Fibroblast of the aortic adventitia (primary cell): ENCODE results near the gene TIMM23. TPM values are rescaled to one million over a fixed set of nuclear protein-coding genes. Genes with fewer than 3 reads are reported as not detected.
A peak's percentile ranks its signal among the peaks of the same experiment; 100 is the strongest.

ENCODE experiments used
- DNase-seq: peaks from one replicate; pipeline ENCODE4 v3.0.0-alpha.2; 2010; ENCODE audit warnings: low read depth
- H3K4me3 ChIP-seq: 2 replicates; pipeline ENCODE4 v1.5.1; 2011; ENCODE audit warnings: low read depth, mild to moderate bottlenecking, control low read depth, low read length, moderate library complexity
- total RNA-seq: library from RNA; depleted of rRNA; stranded (reverse); fragments of >200 nt; gene quantifications from 2 replicates; pipeline ENCODE4 v1.2.3, GENCODE V29; 2012; ENCODE audit warnings: low replicate concordance
- TF ChIP-seq, protein P1 (sequence below): IDR thresholded peaks from 2 replicates; pipeline ENCODE4 v1.5.1; 2011; ENCODE audit warnings: mild to moderate bottlenecking, low read length, control low read depth, inconsistent platforms; ENCODE audit not compliant: insufficient read depth

TIMM23 gene
- total RNA-seq, 1 donor, result 77.6 TPM

- TF ChIP-seq, protein P1, sequence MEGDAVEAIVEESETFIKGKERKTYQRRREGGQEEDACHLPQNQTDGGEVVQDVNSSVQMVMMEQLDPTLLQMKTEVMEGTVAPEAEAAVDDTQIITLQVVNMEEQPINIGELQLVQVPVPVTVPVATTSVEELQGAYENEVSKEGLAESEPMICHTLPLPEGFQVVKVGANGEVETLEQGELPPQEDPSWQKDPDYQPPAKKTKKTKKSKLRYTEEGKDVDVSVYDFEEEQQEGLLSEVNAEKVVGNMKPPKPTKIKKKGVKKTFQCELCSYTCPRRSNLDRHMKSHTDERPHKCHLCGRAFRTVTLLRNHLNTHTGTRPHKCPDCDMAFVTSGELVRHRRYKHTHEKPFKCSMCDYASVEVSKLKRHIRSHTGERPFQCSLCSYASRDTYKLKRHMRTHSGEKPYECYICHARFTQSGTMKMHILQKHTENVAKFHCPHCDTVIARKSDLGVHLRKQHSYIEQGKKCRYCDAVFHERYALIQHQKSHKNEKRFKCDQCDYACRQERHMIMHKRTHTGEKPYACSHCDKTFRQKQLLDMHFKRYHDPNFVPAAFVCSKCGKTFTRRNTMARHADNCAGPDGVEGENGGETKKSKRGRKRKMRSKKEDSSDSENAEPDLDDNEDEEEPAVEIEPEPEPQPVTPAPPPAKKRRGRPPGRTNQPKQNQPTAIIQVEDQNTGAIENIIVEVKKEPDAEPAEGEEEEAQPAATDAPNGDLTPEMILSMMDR, result no peak
- no peak overlapping the region for H3K4me3 ChIP-seq
- no peak for DNase-seq
These were observed 42.6 kb downstream of the TIMM23 start for GRCh38 chr10:46014683-46015405.

DNA sequence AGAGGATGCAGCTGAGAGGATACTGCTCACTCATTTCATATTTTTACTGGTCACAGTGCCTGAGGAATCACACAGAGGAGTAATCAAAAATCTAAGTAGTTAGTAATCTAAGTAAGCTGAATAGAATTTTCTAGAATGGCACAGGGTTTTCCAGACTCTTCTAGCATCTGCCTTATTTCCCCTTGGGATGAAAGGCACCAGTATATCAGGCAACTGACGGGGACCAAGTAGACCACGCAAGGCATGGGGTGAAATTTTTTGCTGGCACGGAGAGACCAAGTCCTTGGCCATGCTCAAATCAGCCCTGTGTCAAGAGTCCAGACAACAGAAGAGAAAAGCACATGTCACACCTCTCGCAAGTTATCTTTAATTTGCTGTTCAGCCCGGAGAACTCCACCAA lies 43.9 kb downstream of the TIMM23 start:
- TF ChIP-seq, protein P1, result no peak
- no peak overlapping the region for H3K4me3 ChIP-seq
- no peak for DNase-seq

GRCh38 chr10:46016811-46017210 lies 44.5 kb downstream of the TIMM23 start:
- DNase-seq, result no peak
- TF ChIP-seq, protein P1, result no peak
- no peak overlapping the region for H3K4me3 ChIP-seq

DNA sequence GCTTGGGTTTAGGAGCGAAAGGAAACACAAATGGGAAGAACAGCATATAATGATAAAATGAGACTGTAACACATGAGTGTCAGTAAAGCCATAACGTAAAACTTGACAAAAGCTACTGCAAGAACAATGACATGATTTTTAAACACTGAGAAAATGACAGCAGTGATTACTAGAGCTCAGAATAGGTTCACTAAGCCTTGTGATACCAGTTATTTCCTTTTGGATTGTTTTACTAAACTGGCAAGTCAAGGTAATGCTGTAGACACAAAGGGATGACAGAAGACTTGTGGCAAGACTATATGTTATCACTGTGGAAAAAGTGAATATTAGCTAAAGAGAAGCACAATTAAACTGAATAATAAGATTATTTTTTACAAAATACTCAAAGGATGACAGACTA lies 45.4 kb downstream of the TIMM23 start:
- no peak for DNase-seq
- TF ChIP-seq, protein P1, result no peak
- H3K4me3 ChIP-seq, result no peak overlapping the region

DNA sequence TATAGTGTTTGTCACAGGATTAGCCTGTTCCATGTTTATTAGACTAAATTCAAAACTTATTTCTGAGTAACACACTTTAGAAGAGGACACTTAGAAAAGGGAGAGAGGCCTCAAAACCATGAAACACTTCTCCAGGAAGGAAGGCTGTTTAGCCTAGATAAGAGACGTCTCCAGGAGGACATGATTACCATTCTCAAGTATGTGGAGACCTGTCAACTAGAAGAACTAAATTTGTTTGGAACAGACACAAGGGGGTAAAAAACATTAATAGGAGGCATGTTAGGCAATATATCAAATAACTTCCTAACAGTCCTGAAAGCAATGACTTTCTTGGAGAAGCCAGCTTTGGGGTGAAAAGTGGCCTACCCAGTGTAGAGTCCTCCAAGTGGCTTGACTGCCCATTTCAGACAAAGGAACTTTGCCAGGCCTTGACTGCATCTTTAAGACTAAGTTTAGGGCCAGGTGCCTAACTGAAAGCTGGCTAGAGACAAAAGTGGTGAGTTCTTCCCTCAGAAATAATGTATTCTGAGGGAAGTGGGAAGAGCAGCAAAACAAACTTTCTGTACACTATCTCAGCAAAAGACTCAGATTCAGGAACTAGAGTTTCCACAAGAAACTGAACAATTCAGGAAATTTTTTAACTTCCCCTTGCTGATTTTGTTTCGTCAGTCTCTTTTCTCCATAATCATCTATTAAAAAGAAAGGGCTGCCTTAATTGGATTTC lies 46.3 kb downstream of the TIMM23 start:
- DNase-seq, result peak; percentile 59
- TF ChIP-seq, protein P1, result no peak
- no peak overlapping the region for H3K4me3 ChIP-seq

DNA sequence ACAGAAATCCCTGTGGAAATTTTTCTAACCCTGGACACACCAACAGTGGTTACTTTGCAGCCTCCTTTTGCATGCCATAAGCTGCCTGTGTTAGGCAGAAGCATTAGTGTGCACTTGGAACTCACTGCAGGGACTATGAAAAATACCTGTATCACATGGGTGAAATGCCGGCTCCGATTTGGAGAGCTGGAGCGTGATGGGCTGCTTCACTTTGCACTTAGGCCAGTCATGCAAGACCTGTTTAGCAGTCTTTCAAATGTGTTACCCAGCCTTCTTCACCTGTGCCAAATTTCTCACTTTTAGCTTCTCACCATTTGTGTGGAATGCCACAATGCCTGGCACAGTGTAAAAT lies 46.9 kb downstream of the TIMM23 start:
- no peak overlapping the region for H3K4me3 ChIP-seq
- DNase-seq, result no peak
- TF ChIP-seq, protein P1, result no peak
